NT2/D1 (cell line): ENCODE data around the gene KIF20B.

Source experiments
- SUZ12 ChIP-seq: IDR thresholded peaks from 2 replicates; pipeline ENCODE4 v1.6.1; 2011; ENCODE audit not compliant: insufficient read length, insufficient read depth; ENCODE audit errors: extremely low read depth
- YY1 ChIP-seq: IDR thresholded peaks from 2 replicates; pipeline ENCODE4 v1.6.1; 2011; ENCODE audit not compliant: insufficient read length, insufficient read depth
- ZNF274 ChIP-seq: IDR thresholded peaks from 2 replicates; pipeline ENCODE4 v1.6.1; 2011; ENCODE audit warnings: mild to moderate bottlenecking, low read depth, low read length

GRCh38 chr10:89738551-89739209 is 37.3 kb downstream of the KIF20B start:
- no peak for TF ChIP-seq ZNF274
- no peak for TF ChIP-seq SUZ12
- TF ChIP-seq YY1, result no peak
